ENCODE results near the gene NUDC. TPM values are rescaled to one million over a fixed set of nuclear protein-coding genes. Genes with fewer than 3 reads are reported as not detected.

NUDC gene
- total RNA-seq, 1 donor from 2014 or later: 23.2 TPM

- TF ChIP-seq CTCF (IDR thresholded peaks at IDR 0.05; ENCODE audit: insufficient read depth, low read length, severe bottlenecking): no peak
- DNase-seq (ENCODE audit: low read depth) (no peak), FAIRE-seq (no peak)
- Histone ChIP-seq H3K4me3 (ENCODE audit: low read depth, low read length) (no peak overlapping the region), H3K27me3 (ENCODE audit: control insufficient read depth, insufficient read depth, low read length) (no peaks in the 10 kb centered on the region), H3K36me3 (ENCODE audit: control insufficient read depth, insufficient read depth, low read length) (no peaks in the 10 kb centered on the region)
Measured at GRCh38 chr1:26909951-26910342, 11.6 kb upstream of the NUDC start.

- no peak for FAIRE-seq
- no peak for TF ChIP-seq CTCF (IDR thresholded peaks at IDR 0.05; ENCODE audit: insufficient read depth, low read length, severe bottlenecking)
- no peaks in the 10 kb centered on the region for H3K36me3 ChIP-seq (ENCODE audit: control insufficient read depth, insufficient read depth, low read length)
- DNase-seq (ENCODE audit: low read depth): no peak
- no peaks in the 10 kb centered on the region for H3K27me3 ChIP-seq (ENCODE audit: control insufficient read depth, insufficient read depth, low read length)
- no peak overlapping the region for H3K4me3 ChIP-seq (ENCODE audit: low read depth, low read length)
Measured at GRCh38 chr1:26910343-26911160, 11.0 kb upstream of the NUDC start.

- Histone ChIP-seq H3K4me3 (ENCODE audit: low read depth, low read length) (no peak overlapping the region), H3K36me3 (ENCODE audit: control insufficient read depth, insufficient read depth, low read length) (no peaks in the 10 kb centered on the region), H3K27me3 (ENCODE audit: control insufficient read depth, insufficient read depth, low read length) (no peaks in the 10 kb centered on the region)
- FAIRE-seq (no peak), DNase-seq (ENCODE audit: low read depth) (no peak)
- TF ChIP-seq CTCF (IDR thresholded peaks at IDR 0.05; ENCODE audit: insufficient read depth, low read length, severe bottlenecking): no peak
Measured at GRCh38 chr1:26911399-26912146, 10.0 kb upstream of the NUDC start.

GRCh38 chr1:26912147-26912490 lies 9.4 kb upstream of the NUDC start:
- Histone ChIP-seq H3K27me3 (ENCODE audit: control insufficient read depth, insufficient read depth, low read length) (no peaks in the 10 kb centered on the region), H3K4me3 (ENCODE audit: low read depth, low read length) (no peak overlapping the region), H3K36me3 (ENCODE audit: control insufficient read depth, insufficient read depth, low read length) (no peaks in the 10 kb centered on the region)
- DNase-seq (ENCODE audit: low read depth): no peak
- no peak for FAIRE-seq
- TF ChIP-seq CTCF (IDR thresholded peaks at IDR 0.05; ENCODE audit: insufficient read depth, low read length, severe bottlenecking): no peak

GRCh38 chr1:26913389-26913753 lies 8.2 kb upstream of the NUDC start:
- Histone ChIP-seq H3K27me3 (ENCODE audit: control insufficient read depth, insufficient read depth, low read length) (no peaks in the 10 kb centered on the region), H3K36me3 (ENCODE audit: control insufficient read depth, insufficient read depth, low read length) (no peaks in the 10 kb centered on the region), H3K4me3 (ENCODE audit: low read depth, low read length) (no peak overlapping the region)
- no peak for DNase-seq (ENCODE audit: low read depth)
- TF ChIP-seq CTCF (IDR thresholded peaks at IDR 0.05; ENCODE audit: insufficient read depth, low read length, severe bottlenecking): no peak
- no peak for FAIRE-seq
